Kidney epithelial cell (primary cell): ENCODE measurements around the gene GPR171. TPM values are rescaled to one million over a fixed set of nuclear protein-coding genes. Genes with fewer than 3 reads are reported as not detected.
A peak's percentile ranks its signal among the peaks of the same experiment; 100 is the strongest.

Experiments
- DNase-seq: peaks from one replicate; pipeline ENCODE4 v3.0.0-alpha.2; 2010; ENCODE audit warnings: low read depth
- H3K27me3 ChIP-seq: 2 replicates; pipeline ENCODE4 v1.6.0; 2011; ENCODE audit warnings: low read length; ENCODE audit not compliant: control insufficient read depth, insufficient read depth
- H3K36me3 ChIP-seq: 2 replicates; pipeline ENCODE4 v1.5.1; 2011; ENCODE audit warnings: low read length; ENCODE audit not compliant: control insufficient read depth, insufficient read depth
- H3K4me3 ChIP-seq: 2 replicates; pipeline ENCODE4 v1.5.1; 2011; ENCODE audit warnings: low read depth, mild to moderate bottlenecking, control low read depth, low read length
- total RNA-seq: library from RNA; depleted of rRNA; stranded (reverse); fragments of >200 nt; gene quantifications from 2 replicates; pipeline ENCODE4 v1.2.3, GENCODE V29; 2015
- TF ChIP-seq, protein P1 (sequence below): IDR thresholded peaks from 2 replicates; pipeline ENCODE4 v1.5.1; 2011; ENCODE audit warnings: mild to moderate bottlenecking, moderate library complexity, low read length, control low read depth, inconsistent platforms; ENCODE audit not compliant: insufficient read depth, poor library complexity, severe bottlenecking

The GPR171 gene
- total RNA-seq, 1 donor from 2014 or later, result not detected

DNA sequence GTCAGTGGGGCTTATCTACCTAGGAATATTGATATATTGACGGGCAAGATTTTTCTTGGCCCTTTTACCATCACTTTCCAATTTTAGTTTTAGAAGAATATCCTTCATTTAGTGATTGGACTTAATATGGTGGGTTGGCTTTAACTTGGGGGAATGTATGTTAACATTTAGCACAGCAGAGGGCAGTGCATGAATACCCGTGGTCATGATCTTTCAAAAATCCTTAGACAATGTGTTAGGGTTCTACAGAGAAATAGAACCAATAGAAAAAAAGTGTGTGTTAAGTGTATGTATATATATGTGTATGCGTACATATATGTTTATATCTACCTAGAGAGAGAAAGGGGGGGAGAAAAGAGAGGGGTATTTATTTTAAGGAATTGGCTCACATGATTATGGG, 36.9 kb downstream of the GPR171 start:
- Histone ChIP-seq H3K36me3 (no peaks in the 10 kb centered on the region), H3K27me3 (no peaks in the 10 kb centered on the region), H3K4me3 (no peak overlapping the region)
- TF ChIP-seq, protein P1, sequence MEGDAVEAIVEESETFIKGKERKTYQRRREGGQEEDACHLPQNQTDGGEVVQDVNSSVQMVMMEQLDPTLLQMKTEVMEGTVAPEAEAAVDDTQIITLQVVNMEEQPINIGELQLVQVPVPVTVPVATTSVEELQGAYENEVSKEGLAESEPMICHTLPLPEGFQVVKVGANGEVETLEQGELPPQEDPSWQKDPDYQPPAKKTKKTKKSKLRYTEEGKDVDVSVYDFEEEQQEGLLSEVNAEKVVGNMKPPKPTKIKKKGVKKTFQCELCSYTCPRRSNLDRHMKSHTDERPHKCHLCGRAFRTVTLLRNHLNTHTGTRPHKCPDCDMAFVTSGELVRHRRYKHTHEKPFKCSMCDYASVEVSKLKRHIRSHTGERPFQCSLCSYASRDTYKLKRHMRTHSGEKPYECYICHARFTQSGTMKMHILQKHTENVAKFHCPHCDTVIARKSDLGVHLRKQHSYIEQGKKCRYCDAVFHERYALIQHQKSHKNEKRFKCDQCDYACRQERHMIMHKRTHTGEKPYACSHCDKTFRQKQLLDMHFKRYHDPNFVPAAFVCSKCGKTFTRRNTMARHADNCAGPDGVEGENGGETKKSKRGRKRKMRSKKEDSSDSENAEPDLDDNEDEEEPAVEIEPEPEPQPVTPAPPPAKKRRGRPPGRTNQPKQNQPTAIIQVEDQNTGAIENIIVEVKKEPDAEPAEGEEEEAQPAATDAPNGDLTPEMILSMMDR, result peak; percentile 6
- no peak for DNase-seq

GRCh38 chr3:151165226-151165625, 37.8 kb downstream of the GPR171 start:
- TF ChIP-seq, protein P1, result no peak
- no peak overlapping the region for H3K4me3 ChIP-seq
- H3K27me3 ChIP-seq, result no peaks in the 10 kb centered on the region
- H3K36me3 ChIP-seq, result no peaks in the 10 kb centered on the region
- DNase-seq, result no peak

- Histone ChIP-seq H3K4me3 (no peak overlapping the region), H3K36me3 (no peaks in the 10 kb centered on the region), H3K27me3 (no peaks in the 10 kb centered on the region)
- TF ChIP-seq, protein P1, result no peak
- no peak for DNase-seq
Measured at GRCh38 chr3:151159806-151160205, 43.2 kb downstream of the GPR171 start.

DNA sequence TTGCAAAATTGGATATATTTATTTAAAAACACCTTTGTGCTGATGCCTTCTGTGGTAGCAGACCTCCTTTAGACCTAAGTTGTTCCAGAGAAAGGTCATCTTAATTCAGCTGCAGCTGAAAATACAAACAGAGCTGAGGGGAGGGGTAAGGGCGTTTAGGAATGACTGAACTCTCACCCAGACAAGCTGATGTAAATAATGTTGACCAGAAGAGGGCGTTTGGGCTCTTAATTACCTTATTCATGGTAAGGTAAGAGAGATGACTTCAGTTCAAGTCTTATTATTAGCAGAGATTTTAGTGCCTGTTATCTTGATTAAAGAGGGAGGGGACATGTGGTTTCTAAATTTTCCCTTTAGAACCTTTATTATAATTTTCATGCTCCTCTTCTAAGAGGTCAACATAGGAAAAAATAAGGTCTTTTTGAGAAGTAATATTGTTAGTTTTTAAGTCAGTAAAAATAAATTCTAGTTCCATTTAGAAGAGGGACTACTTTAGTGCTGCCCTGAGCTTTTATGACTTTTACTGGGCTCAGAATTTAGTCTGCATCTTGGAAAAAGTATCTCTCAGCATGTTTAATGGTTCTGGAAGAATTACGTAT, 46.3 kb downstream of the GPR171 start:
- no peak for DNase-seq
- Histone ChIP-seq H3K36me3 (no peaks in the 10 kb centered on the region), H3K4me3 (no peak overlapping the region), H3K27me3 (no peaks in the 10 kb centered on the region)
- TF ChIP-seq, protein P1, result peak; percentile 69

DNA sequence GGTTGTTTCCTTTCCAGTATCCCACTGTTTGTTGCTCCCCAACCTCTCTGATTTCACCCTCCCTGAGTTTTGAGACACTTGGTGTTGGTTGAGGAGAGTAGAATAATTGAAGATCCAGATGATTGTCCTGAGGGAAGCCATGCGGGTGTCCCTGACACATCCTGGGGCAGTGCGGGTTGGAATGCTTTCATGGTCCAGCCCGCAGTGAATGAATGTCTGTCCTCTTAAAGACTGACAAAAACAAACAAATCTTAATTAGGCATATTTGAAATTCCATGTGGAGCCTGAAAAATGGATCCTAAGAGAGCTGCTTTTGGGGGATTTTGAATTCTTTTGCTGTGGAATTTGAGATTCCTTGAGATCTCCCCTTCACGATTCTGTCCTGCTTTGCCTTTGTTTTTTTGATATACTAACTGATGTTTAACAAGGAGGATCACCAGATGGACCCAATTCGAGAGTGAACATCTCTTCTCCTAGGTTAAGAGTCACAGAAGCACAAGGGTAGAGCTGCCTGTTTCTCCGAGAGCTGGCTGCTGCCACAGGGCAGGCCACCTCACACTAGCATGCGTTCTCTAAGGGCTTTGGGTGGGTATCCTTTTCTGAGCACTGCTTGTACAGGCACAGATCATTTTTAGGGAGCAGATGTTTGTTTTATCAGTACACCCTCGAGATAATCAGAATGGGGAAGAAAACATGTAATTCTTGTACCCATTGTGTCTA, 47.4 kb downstream of the GPR171 start:
- Histone ChIP-seq H3K4me3 (no peak overlapping the region), H3K36me3 (no peaks in the 10 kb centered on the region), H3K27me3 (no peaks in the 10 kb centered on the region)
- TF ChIP-seq, protein P1, result no peak
- no peak for DNase-seq
